GM23248 (cell line): Measurements from ENCODE around the gene FERMT2. TPM values are rescaled to one million over a fixed set of nuclear protein-coding genes. Genes with fewer than 3 reads are reported as not detected.

Source experiments
- DNase-seq: peaks from one replicate; pipeline ENCODE4 v3.0.0-alpha.2; 2015
- H2AFZ ChIP-seq: fragments of 200-600 bp; sonication (generic); 2 replicates; pipeline ENCODE4 v1.6.1; 2016; ENCODE audit warnings: antibody characterized with exemption
- H3F3A ChIP-seq: fragments of 200-600 bp; sonication (generic); 2 replicates; pipeline ENCODE4 v1.6.1; 2016; ENCODE audit warnings: mild to moderate bottlenecking, antibody characterized with exemption, mixed run types; ENCODE audit not compliant: insufficient read depth
- H3K27ac ChIP-seq: fragments of 200-600 bp; sonication (generic); 2 replicates; pipeline ENCODE4 v1.5.1; 2016; ENCODE audit warnings: mild to moderate bottlenecking
- H3K27me3 ChIP-seq: fragments of 200-600 bp; sonication (generic); replicated peaks from 2 replicates; pipeline ENCODE4 v1.6.1; 2016; ENCODE audit warnings: mild to moderate bottlenecking; ENCODE audit not compliant: insufficient read depth
- H3K36me3 ChIP-seq: fragments of 200-600 bp; sonication (generic); 2 replicates; pipeline ENCODE4 v1.6.1; 2016; ENCODE audit warnings: low read depth, mild to moderate bottlenecking
- H3K4me1 ChIP-seq: fragments of 200-600 bp; sonication (generic); 2 replicates; pipeline ENCODE4 v1.6.1; 2016; ENCODE audit warnings: mild to moderate bottlenecking; ENCODE audit not compliant: insufficient read depth
- H3K4me2 ChIP-seq: fragments of 200-600 bp; sonication (generic); one replicate; pipeline ENCODE4 v1.6.1; 2016; ENCODE audit warnings: mild to moderate bottlenecking; ENCODE audit not compliant: unreplicated experiment
- H3K4me3 ChIP-seq: fragments of 200-600 bp; sonication (generic); 2 replicates; pipeline ENCODE4 v1.5.1; 2016; ENCODE audit warnings: mild to moderate bottlenecking
- H3K79me2 ChIP-seq: fragments of 200-600 bp; sonication (generic); 2 replicates; pipeline ENCODE4 v1.6.1; 2016; ENCODE audit warnings: mild to moderate bottlenecking; ENCODE audit not compliant: insufficient read depth
- H3K9ac ChIP-seq: fragments of 200-600 bp; sonication (generic); 2 replicates; pipeline ENCODE4 v1.6.1; 2016; ENCODE audit warnings: mild to moderate bottlenecking
- H3K9me2 ChIP-seq: fragments of 200-600 bp; sonication (generic); 2 replicates; pipeline ENCODE4 v1.6.1; 2016; ENCODE audit warnings: mixed run types, mild to moderate bottlenecking, moderate library complexity; ENCODE audit not compliant: insufficient read depth
- H3K9me3 ChIP-seq: fragments of 200-600 bp; sonication (generic); one replicate; pipeline ENCODE4 v1.6.1; 2017; ENCODE audit warnings: low read depth
- H4K20me1 ChIP-seq: fragments of 200-600 bp; sonication (generic); 2 replicates; pipeline ENCODE4 v1.6.0; 2016; ENCODE audit not compliant: insufficient read depth
- EZH2 ChIP-seq: fragments of 200-600 bp; sonication (generic); IDR thresholded peaks from 2 replicates; pipeline ENCODE4 v1.6.1; 2018; ENCODE audit warnings: antibody characterized with exemption, mild to moderate bottlenecking; ENCODE audit not compliant: insufficient read depth, poor library complexity, severe bottlenecking
- EZH2phosphoT487 ChIP-seq: fragments of 200-600 bp; sonication (generic); IDR thresholded peaks from 2 replicates; pipeline ENCODE4 v1.6.1; 2018; ENCODE audit warnings: antibody characterized with exemption, moderate library complexity, mild to moderate bottlenecking, low read depth; ENCODE audit not compliant: insufficient read depth
- WGBS, 2 experiments: methylation state at CpG; one replicate each; pipeline ENCODE4 v1.1.6; 2015 to 2017; ENCODE audit warnings: low lambda C conversion rate in 2 of 2, low coverage in 1 of 2; ENCODE audit errors: missing lambda C conversion rate in 2 of 2; 5-methylcytosine and 5-hydroxymethylcytosine counted together
- in situ Hi-C: fragments of 300-500 bp; cut with MboI; formaldehyde crosslinking; loops from 2 replicates; pipeline ENCODE4 v1.15.0; 2020
- polyA plus RNA-seq: library from polyadenylated mRNA; unstranded; fragments of >200 nt; fragmentation: Nextera tagmentation; extraction: Ambion mirVana; gene quantifications from 2 replicates; pipeline ENCODE4 v1.2.1, GENCODE V29; 2016
- total RNA-seq: library from RNA; depleted of rRNA; stranded (reverse); fragments of >200 nt; shearing (Covaris generic); gene quantifications from 2 replicates; pipeline ENCODE4 v1.2.3, GENCODE V29; 2014

FERMT2 gene
- total and polyA plus RNA-seq, 2 experiments from 2014 or later: 124 to 217 TPM

- no peaks in the 10 kb centered on the region for H3K9me2 ChIP-seq
- H3F3A ChIP-seq: peaks cover 27% of the 10 kb centered on the region
- in situ Hi-C loops: no loop called here
- peaks cover 68% of the 10 kb centered on the region for H3K36me3 ChIP-seq
- TF ChIP-seq EZH2phosphoT487 (no peak), EZH2 (no peak)
- H3K9me3 ChIP-seq: no peaks in the 10 kb centered on the region
- no peak overlapping the region for H3K9ac ChIP-seq
- H3K79me2 ChIP-seq: peaks cover 100% of the 10 kb centered on the region
- no peaks in the 10 kb centered on the region for H4K20me1 ChIP-seq
- WGBS, 2 experiments: 83 to 84% methylated on average over 4 of the region's 4 CpGs
- no peaks in the 10 kb centered on the region for H3K27me3 ChIP-seq
- H3K27ac ChIP-seq: no peak overlapping the region
- peaks cover 19% of the 10 kb centered on the region; the same call in 1 of the 2 replicates for H3K4me1 ChIP-seq
- no peak overlapping the region for H3K4me2 ChIP-seq
- H2AFZ ChIP-seq: no peak overlapping the region
- H3K4me3 ChIP-seq: no peak overlapping the region
- no peak for DNase-seq
Observed at GRCh38 chr14:52888159-52888558, 62.7 kb downstream of the FERMT2 start.

- in situ Hi-C loops: no loop called here
- Histone ChIP-seq H3K4me2 (peak overlapping the region; percentile 10), H3K4me1 (peaks cover 22% of the 10 kb centered on the region; the same call in 1 of the 2 replicates), H3K9me3 (no peaks in the 10 kb centered on the region), H3K36me3 (peaks cover 61% of the 10 kb centered on the region), H4K20me1 (no peaks in the 10 kb centered on the region), H3F3A (peaks cover 39% of the 10 kb centered on the region), H3K9ac (0 out of 2 replicates have a peak overlapping the region, but pooled peaks have one; percentile 25), H3K79me2 (peaks cover 100% of the 10 kb centered on the region), H3K9me2 (no peaks in the 10 kb centered on the region), H3K4me3 (no peak overlapping the region), H3K27ac (peak overlapping the region; percentile 43), H2AFZ (no peak overlapping the region), H3K27me3 (no peaks in the 10 kb centered on the region)
- DNase-seq: peak; percentile 69
- 55 to 72% methylated on average over 2 of the region's 2 CpGs for WGBS, 2 experiments
- TF ChIP-seq EZH2: no peak
Observed at GRCh38 chr14:52885230-52885629, 65.6 kb downstream of the FERMT2 start.

GRCh38 chr14:52883658-52884057 is 67.2 kb downstream of the FERMT2 start:
- Histone ChIP-seq H3K9me3 (no peaks in the 10 kb centered on the region), H3K36me3 (peaks cover 62% of the 10 kb centered on the region), H4K20me1 (no peaks in the 10 kb centered on the region), H3K79me2 (peaks cover 100% of the 10 kb centered on the region), H3K27me3 (no peaks in the 10 kb centered on the region), H3F3A (peaks cover 41% of the 10 kb centered on the region), H3K9me2 (no peaks in the 10 kb centered on the region), H3K9ac (no peak overlapping the region), H3K27ac (no peak overlapping the region), H2AFZ (no peak overlapping the region), H3K4me1 (peaks cover 30% of the 10 kb centered on the region), H3K4me3 (no peak overlapping the region), H3K4me2 (no peak overlapping the region)
- TF ChIP-seq EZH2: no peak
- TF ChIP-seq EZH2phosphoT487: no peak
- in situ Hi-C loops: no loop called here
- 78 to 85% methylated on average over 5 of the region's 5 CpGs for WGBS, 2 experiments
- no peak for DNase-seq

- Histone ChIP-seq H3K27ac (0 out of 2 replicates have a peak overlapping the region, but pooled peaks have one; percentile 12), H3K36me3 (peaks cover 62% of the 10 kb centered on the region), H3K79me2 (peaks cover 100% of the 10 kb centered on the region)
Observed at GRCh38 chr14:52882824-52883223, 68.0 kb downstream of the FERMT2 start.

GRCh38 chr14:52879958-52880357 is 70.9 kb downstream of the FERMT2 start:
- 82 to 86% methylated on average over 5 of the region's 5 CpGs for WGBS, 2 experiments
- H3K36me3 ChIP-seq: peaks cover 60% of the 10 kb centered on the region
- no peak overlapping the region for H3K4me3 ChIP-seq
- peaks cover 86% of the 10 kb centered on the region for H3K79me2 ChIP-seq
- H3K27me3 ChIP-seq: no peaks in the 10 kb centered on the region
- H3K9me2 ChIP-seq: no peaks in the 10 kb centered on the region
- in situ Hi-C loops: no loop called here
- no peaks in the 10 kb centered on the region for H3K9me3 ChIP-seq
- no peak overlapping the region for H3K4me2 ChIP-seq
- peaks cover 75% of the 10 kb centered on the region for H3F3A ChIP-seq
- no peak overlapping the region for H2AFZ ChIP-seq
- TF ChIP-seq EZH2 (no peak), EZH2phosphoT487 (no peak)
- H4K20me1 ChIP-seq: no peaks in the 10 kb centered on the region
- peaks cover 59% of the 10 kb centered on the region for H3K4me1 ChIP-seq
- no peak overlapping the region for H3K9ac ChIP-seq
- no peak overlapping the region for H3K27ac ChIP-seq
- DNase-seq: peak; percentile 12

More at GRCh38 chr14:52882824-52883223, 68.0 kb downstream of the FERMT2 start:
- in situ Hi-C loops: no loop called here
- DNase-seq: no peak
- Histone ChIP-seq H2AFZ (no peak overlapping the region), H3K9me2 (no peaks in the 10 kb centered on the region), H3K9me3 (no peaks in the 10 kb centered on the region), H3K9ac (no peak overlapping the region), H3K4me2 (no peak overlapping the region), H3K4me1 (peaks cover 38% of the 10 kb centered on the region), H4K20me1 (no peaks in the 10 kb centered on the region), H3F3A (peaks cover 50% of the 10 kb centered on the region), H3K27me3 (no peaks in the 10 kb centered on the region), H3K4me3 (no peak overlapping the region)
- TF ChIP-seq EZH2 (no peak), EZH2phosphoT487 (no peak)
- 94 to 95% methylated on average over 6 of the region's 6 CpGs for WGBS, 2 experiments
